ENCODE data around the gene ZNF622. TPM values are rescaled to one million over a fixed set of nuclear protein-coding genes. Genes with fewer than 3 reads are reported as not detected.

The ZNF622 gene
- total RNA-seq, 1 donor from 2014 or later = 25.8 TPM

DNA sequence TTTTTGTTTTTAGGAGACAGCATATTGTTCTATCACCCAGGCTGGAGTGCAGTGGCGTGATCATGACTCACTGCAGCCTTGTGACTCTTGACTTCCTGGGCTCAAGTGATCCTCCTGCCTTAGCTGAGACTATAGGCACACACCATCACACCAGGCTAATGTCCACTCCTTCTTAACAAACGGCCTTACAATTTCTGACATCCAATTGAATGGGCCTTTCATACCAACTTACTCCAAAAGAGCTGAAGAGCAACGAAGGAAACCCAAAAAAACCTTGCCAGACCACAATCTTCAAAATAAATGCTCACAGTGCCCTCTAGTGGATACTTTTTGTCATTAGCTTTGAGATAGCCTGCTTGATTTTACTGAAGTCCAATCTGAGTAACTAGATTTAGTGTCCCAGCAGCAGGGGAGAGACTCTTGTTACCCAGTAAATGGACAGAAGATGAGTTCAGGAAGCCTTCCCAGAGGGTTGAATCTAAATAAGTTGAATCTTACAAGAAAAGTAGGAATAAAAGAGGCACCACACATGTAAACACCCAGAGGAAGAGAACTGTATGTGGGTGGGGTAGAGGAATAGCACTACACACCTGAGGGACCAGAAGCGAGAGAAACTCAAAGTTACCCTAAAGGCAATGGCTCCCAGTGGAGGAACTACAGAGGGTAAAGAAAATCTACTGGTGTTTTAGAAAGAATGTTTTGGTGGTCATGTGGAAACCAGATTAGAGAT lies 9.3 kb downstream of the ZNF622 start:
- peak overlapping the region; percentile 4 for H3K4me3 Mint-ChIP-seq (ENCODE audit: unreplicated experiment)
- no peaks in the 10 kb centered on the region for H3K9me3 Mint-ChIP-seq (ENCODE audit: unreplicated experiment)
- peaks cover 6% of the 10 kb centered on the region for H3K4me1 Mint-ChIP-seq (ENCODE audit: unreplicated experiment)
- H3K36me3 Mint-ChIP-seq (ENCODE audit: low read depth, unreplicated experiment) = peaks cover 4% of the 10 kb centered on the region
- H3K27ac Mint-ChIP-seq (ENCODE audit: unreplicated experiment) = peak overlapping the region; percentile 54
- peak; percentile 88 for TF ChIP-seq CTCF (IDR thresholded peaks at IDR 0.05; ENCODE audit: unreplicated experiment)
- no peaks in the 10 kb centered on the region for H3K27me3 Mint-ChIP-seq (ENCODE audit: unreplicated experiment)
- DNase-seq (ENCODE audit: low spot score) = peak; percentile 36

DNA sequence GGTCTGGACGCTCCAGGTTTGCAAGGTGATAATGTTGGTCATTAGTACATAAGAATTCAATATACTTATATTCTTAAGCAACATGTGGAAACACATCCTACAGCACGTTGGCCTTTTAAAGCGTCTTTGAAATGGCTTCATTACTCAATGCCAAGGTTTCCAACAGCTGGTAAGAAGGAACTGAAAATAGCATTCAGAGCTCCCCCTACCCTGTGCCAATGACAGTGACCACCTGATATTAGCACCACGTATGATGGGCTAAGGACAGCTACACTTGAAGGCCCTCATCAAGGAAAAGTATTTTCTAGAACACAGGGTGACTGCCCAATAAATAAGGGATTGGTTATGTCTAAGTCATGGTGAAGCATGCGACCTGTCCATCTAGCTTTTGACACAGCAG lies 9.9 kb downstream of the ZNF622 start:
- DNase-seq (ENCODE audit: low spot score) = no peak
- TF ChIP-seq CTCF (IDR thresholded peaks at IDR 0.05; ENCODE audit: unreplicated experiment) = no peak
- Mint-ChIP-seq H3K4me1 (ENCODE audit: unreplicated experiment) (peaks cover 4% of the 10 kb centered on the region), H3K4me3 (ENCODE audit: unreplicated experiment) (peak overlapping the region; percentile 4), H3K27ac (ENCODE audit: unreplicated experiment) (peak overlapping the region; percentile 54), H3K27me3 (ENCODE audit: unreplicated experiment) (no peaks in the 10 kb centered on the region), H3K9me3 (ENCODE audit: unreplicated experiment) (no peaks in the 10 kb centered on the region), H3K36me3 (ENCODE audit: low read depth, unreplicated experiment) (peaks cover 4% of the 10 kb centered on the region)

- Mint-ChIP-seq H3K4me1 (ENCODE audit: unreplicated experiment) (peaks cover 4% of the 10 kb centered on the region), H3K4me3 (ENCODE audit: unreplicated experiment) (no peak overlapping the region), H3K27ac (ENCODE audit: unreplicated experiment) (no peak overlapping the region), H3K27me3 (ENCODE audit: unreplicated experiment) (no peaks in the 10 kb centered on the region), H3K36me3 (ENCODE audit: low read depth, unreplicated experiment) (peaks cover 12% of the 10 kb centered on the region), H3K9me3 (ENCODE audit: unreplicated experiment) (no peaks in the 10 kb centered on the region)
- no peak for DNase-seq (ENCODE audit: low spot score)
- TF ChIP-seq CTCF (IDR thresholded peaks at IDR 0.05; ENCODE audit: unreplicated experiment) = no peak
Measured at GRCh38 chr5:16454686-16455085, 10.9 kb downstream of the ZNF622 start.

DNA sequence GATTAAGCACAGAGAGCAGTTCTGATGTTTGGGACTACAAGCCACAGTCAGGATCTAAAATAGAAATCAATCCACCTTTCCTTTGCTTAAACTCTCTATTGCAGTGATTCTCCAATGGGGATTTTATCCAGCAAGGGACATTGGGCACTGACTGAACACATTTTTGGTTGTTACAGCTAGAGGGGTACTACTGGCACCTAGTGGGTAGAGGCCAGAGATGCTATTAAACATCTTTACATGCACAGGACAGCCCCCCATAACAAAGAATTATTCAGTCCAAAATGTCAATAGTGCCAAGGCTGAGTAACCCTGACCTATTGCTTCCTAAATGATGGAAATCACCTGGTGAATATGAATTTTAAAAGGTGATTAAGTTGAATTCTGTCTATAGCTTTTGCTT lies 12.0 kb downstream of the ZNF622 start:
- DNase-seq (ENCODE audit: low spot score) = no peak
- Mint-ChIP-seq H3K27me3 (ENCODE audit: unreplicated experiment) (no peaks in the 10 kb centered on the region), H3K9me3 (ENCODE audit: unreplicated experiment) (no peaks in the 10 kb centered on the region), H3K36me3 (ENCODE audit: low read depth, unreplicated experiment) (peaks cover 20% of the 10 kb centered on the region), H3K4me1 (ENCODE audit: unreplicated experiment) (peaks cover 4% of the 10 kb centered on the region), H3K4me3 (ENCODE audit: unreplicated experiment) (no peak overlapping the region), H3K27ac (ENCODE audit: unreplicated experiment) (no peak overlapping the region)
- no peak for TF ChIP-seq CTCF (IDR thresholded peaks at IDR 0.05; ENCODE audit: unreplicated experiment)

GRCh38 chr5:16450163-16450562 lies 15.4 kb downstream of the ZNF622 start:
- Mint-ChIP-seq H3K27me3 (ENCODE audit: unreplicated experiment) (no peaks in the 10 kb centered on the region), H3K36me3 (ENCODE audit: low read depth, unreplicated experiment) (peaks cover 16% of the 10 kb centered on the region), H3K9me3 (ENCODE audit: unreplicated experiment) (no peaks in the 10 kb centered on the region), H3K4me3 (ENCODE audit: unreplicated experiment) (no peak overlapping the region), H3K27ac (ENCODE audit: unreplicated experiment) (no peak overlapping the region), H3K4me1 (ENCODE audit: unreplicated experiment) (no peaks in the 10 kb centered on the region)
- DNase-seq (ENCODE audit: low spot score) = no peak
- TF ChIP-seq CTCF (IDR thresholded peaks at IDR 0.05; ENCODE audit: unreplicated experiment) = no peak
